ENCODE results near the gene UNC80.

The UNC80 gene

GRCh38 chr2:209809256-209809655 lies 37.6 kb downstream of the UNC80 start:
- no peak for DNase-seq (ENCODE audit: low read depth in 2 of 2, low spot score in 1 of 2)

- DNase-seq (ENCODE audit: low read depth in 2 of 2, low spot score in 1 of 2) = no peak
Observed at GRCh38 chr2:209817844-209818271, 46.2 kb downstream of the UNC80 start.

- DNase-seq (ENCODE audit: low read depth in 2 of 2, low spot score in 1 of 2) = no peak
Observed at GRCh38 chr2:209818939-209819338, 47.3 kb downstream of the UNC80 start.

- no peak for DNase-seq (ENCODE audit: low read depth in 2 of 2, low spot score in 1 of 2)
Observed at GRCh38 chr2:209821806-209822205, 50.2 kb downstream of the UNC80 start.

- DNase-seq (ENCODE audit: low read depth in 2 of 2, low spot score in 1 of 2) = no peak
Observed at GRCh38 chr2:209823484-209823883, 51.9 kb downstream of the UNC80 start.

GRCh38 chr2:209824391-209824790 lies 52.8 kb downstream of the UNC80 start:
- DNase-seq (ENCODE audit: low read depth in 2 of 2, low spot score in 1 of 2) = no peak

- no peak for DNase-seq (ENCODE audit: low read depth in 2 of 2, low spot score in 1 of 2)
Observed at GRCh38 chr2:209830722-209831465, 59.3 kb downstream of the UNC80 start.

GRCh38 chr2:209834767-209835166 lies 63.1 kb downstream of the UNC80 start:
- DNase-seq (ENCODE audit: low read depth in 2 of 2, low spot score in 1 of 2) = no peak

- no peak for DNase-seq (ENCODE audit: low read depth in 2 of 2, low spot score in 1 of 2)
Observed at GRCh38 chr2:209840434-209840833, 68.8 kb downstream of the UNC80 start.

- DNase-seq (ENCODE audit: low read depth in 2 of 2, low spot score in 1 of 2) = no peak
Observed at GRCh38 chr2:209845666-209846065, 74.0 kb downstream of the UNC80 start.

GRCh38 chr2:209864716-209865295 lies 93.2 kb downstream of the UNC80 start:
- DNase-seq (ENCODE audit: low read depth in 2 of 2, low spot score in 1 of 2) = no peak

- no peak for DNase-seq (ENCODE audit: low read depth in 2 of 2, low spot score in 1 of 2)
Observed at GRCh38 chr2:209868271-209868994, 96.8 kb downstream of the UNC80 start.

GRCh38 chr2:209870067-209870466 lies 98.4 kb downstream of the UNC80 start:
- no peak for DNase-seq (ENCODE audit: low read depth in 2 of 2, low spot score in 1 of 2)

GRCh38 chr2:209872675-209873074 lies 101.0 kb downstream of the UNC80 start:
- no peak for DNase-seq (ENCODE audit: low read depth in 2 of 2, low spot score in 1 of 2)

- DNase-seq (ENCODE audit: low read depth in 2 of 2, low spot score in 1 of 2) = no peak
Observed at GRCh38 chr2:209875270-209875669, 103.6 kb downstream of the UNC80 start.

- no peak for DNase-seq (ENCODE audit: low read depth in 2 of 2, low spot score in 1 of 2)
Observed at GRCh38 chr2:209876211-209876610, 104.6 kb downstream of the UNC80 start.

- DNase-seq (ENCODE audit: low read depth in 2 of 2, low spot score in 1 of 2) = no peak
Observed at GRCh38 chr2:209878701-209879100, 107.1 kb downstream of the UNC80 start.

GRCh38 chr2:209900638-209901037 lies 129.0 kb downstream of the UNC80 start:
- DNase-seq (ENCODE audit: low read depth in 2 of 2, low spot score in 1 of 2) = no peak

- DNase-seq (ENCODE audit: low read depth in 2 of 2, low spot score in 1 of 2) = no peak
Observed at GRCh38 chr2:209901172-209901571, 129.5 kb downstream of the UNC80 start.

GRCh38 chr2:209905691-209906090 lies 134.1 kb downstream of the UNC80 start:
- no peak for DNase-seq (ENCODE audit: low read depth in 2 of 2, low spot score in 1 of 2)

- no peak for DNase-seq (ENCODE audit: low read depth in 2 of 2, low spot score in 1 of 2)
Observed at GRCh38 chr2:209907746-209908145, 136.1 kb downstream of the UNC80 start.

- DNase-seq (ENCODE audit: low read depth in 2 of 2, low spot score in 1 of 2) = no peak
Observed at GRCh38 chr2:209908511-209908910, 136.9 kb downstream of the UNC80 start.

Measured in stimulated activated CD8-positive, alpha-beta memory T cell treated with anti-CD3 and anti-CD28 coated beads, Interleukin-4, amount 100 ng/mL, for 4 hours (primary cell).